ENCODE results near the gene KIF13A.
"Not testable (repeated sequence)": the region's sequence is repeated elsewhere in the genome, so short reads cannot be mapped to it uniquely, and the experiment has no call there.

KIF13A gene

GRCh38 chr6:17842934-17843821 lies 144.3 kb downstream of the KIF13A start:
- no peak for DNase-seq

- DNase-seq, result no peak
These were observed 145.2 kb downstream of the KIF13A start for GRCh38 chr6:17842014-17842776.

- DNase-seq, result no peak
These were observed 147.8 kb downstream of the KIF13A start for GRCh38 chr6:17839513-17840223.

GRCh38 chr6:17836293-17836692 lies 151.1 kb downstream of the KIF13A start:
- DNase-seq, result no peak

GRCh38 chr6:17835784-17836183 lies 151.7 kb downstream of the KIF13A start:
- no peak for DNase-seq

GRCh38 chr6:17831135-17831534 lies 156.3 kb downstream of the KIF13A start:
- peak; percentile 77 for DNase-seq

GRCh38 chr6:17829905-17830304 lies 157.5 kb downstream of the KIF13A start:
- DNase-seq, result no peak

GRCh38 chr6:17828149-17828548 lies 159.3 kb downstream of the KIF13A start:
- no peak for DNase-seq

- no peak for DNase-seq
These were observed 161.1 kb downstream of the KIF13A start for GRCh38 chr6:17826301-17826700.

GRCh38 chr6:17820055-17820454 lies 167.4 kb downstream of the KIF13A start:
- no peak for DNase-seq

GRCh38 chr6:17817763-17818162 lies 169.7 kb downstream of the KIF13A start:
- DNase-seq, result no peak

GRCh38 chr6:17816921-17817611 lies 170.4 kb downstream of the KIF13A start:
- peak; percentile 56 for DNase-seq

- DNase-seq, result no peak
These were observed 173.9 kb downstream of the KIF13A start for GRCh38 chr6:17813542-17813941.

GRCh38 chr6:17812311-17812710 lies 175.1 kb downstream of the KIF13A start:
- DNase-seq, result no peak

GRCh38 chr6:17808609-17809008 lies 178.8 kb downstream of the KIF13A start:
- DNase-seq, result no peak

- not testable (repeated sequence) for DNase-seq
These were observed 180.0 kb downstream of the KIF13A start for GRCh38 chr6:17807431-17807830.

GRCh38 chr6:17803409-17803808 lies 184.0 kb downstream of the KIF13A start:
- no peak for DNase-seq

GRCh38 chr6:17798477-17799154 lies 188.8 kb downstream of the KIF13A start:
- DNase-seq, result no peak

- DNase-seq, result no peak
These were observed 196.9 kb downstream of the KIF13A start for GRCh38 chr6:17790489-17790888.

GRCh38 chr6:17785094-17785787 lies 202.2 kb downstream of the KIF13A start:
- no peak for DNase-seq

GRCh38 chr6:17780061-17780460 lies 207.4 kb downstream of the KIF13A start:
- no peak for DNase-seq

- DNase-seq, result no peak
These were observed 215.8 kb downstream of the KIF13A start for GRCh38 chr6:17771609-17772008.
